Neuronal stem cell (in vitro differentiated cells): Measurements from ENCODE around the gene PRSS53.

ENCODE experiments used
- DNase-seq: peaks from one replicate; pipeline ENCODE4 v3.0.0-alpha.2; 2013; ENCODE audit warnings: low spot score
- H2AFZ ChIP-seq: one replicate; pipeline ENCODE4 v1.6.1; 2013; ENCODE audit warnings: mild to moderate bottlenecking, low read length, inconsistent platforms
- H2AK5ac ChIP-seq: 2 replicates; pipeline ENCODE4 v1.6.1; 2013; ENCODE audit warnings: low read depth, mild to moderate bottlenecking, inconsistent platforms, low read length, moderate library complexity, mixed read lengths
- H2BK120ac ChIP-seq: 2 replicates; pipeline ENCODE4 v1.6.1; 2013; ENCODE audit warnings: low read depth, mild to moderate bottlenecking, inconsistent platforms, low read length, moderate library complexity, mixed read lengths
- H2BK12ac ChIP-seq: one replicate; pipeline ENCODE4 v1.6.1; 2013; ENCODE audit warnings: low read length, inconsistent platforms
- H2BK15ac ChIP-seq: 2 replicates; pipeline ENCODE4 v1.6.1; 2013; ENCODE audit warnings: mild to moderate bottlenecking, low read length, inconsistent platforms, mixed read lengths
- H2BK5ac ChIP-seq: one replicate; pipeline ENCODE4 v1.6.1; 2013; ENCODE audit warnings: inconsistent platforms, mild to moderate bottlenecking, low read length, moderate library complexity
- H3K14ac ChIP-seq: one replicate; pipeline ENCODE4 v1.6.1; 2013; ENCODE audit warnings: low read length, inconsistent platforms
- H3K18ac ChIP-seq: 2 replicates; pipeline ENCODE4 v1.6.1; 2013; ENCODE audit warnings: low read length, inconsistent platforms
- H3K23ac ChIP-seq: 2 replicates; pipeline ENCODE4 v1.6.1; 2013; ENCODE audit warnings: low read depth, mild to moderate bottlenecking, mixed read lengths, low read length, inconsistent platforms; ENCODE audit not compliant: poor library complexity
- H3K27ac ChIP-seq: replicated peaks from 3 replicates; pipeline ENCODE4 v1.5.1; 2013; ENCODE audit warnings: low read length, inconsistent platforms
- H3K27me3 ChIP-seq, 3 experiments: 2 replicates each; pipeline ENCODE4 v1.6.1; 2013; ENCODE audit warnings: low read length in 3 of 3, mild to moderate bottlenecking in 2 of 3, inconsistent platforms in 1 of 3, low read depth in 1 of 3, mixed read lengths in 1 of 3, moderate library complexity in 1 of 3; ENCODE audit not compliant: control insufficient read depth in 3 of 3, insufficient read depth in 3 of 3
- H3K36me3 ChIP-seq, 2 donors: replicated peaks in 1 of 2; 2 replicates each; pipeline ENCODE4 v1.6.1; 2013; ENCODE audit warnings: low read length in 2 of 2; ENCODE audit not compliant: control insufficient read depth in 2 of 2, insufficient read depth in 2 of 2
- H3K4ac ChIP-seq: 2 replicates; pipeline ENCODE4 v1.6.1; 2013; ENCODE audit warnings: inconsistent platforms, mild to moderate bottlenecking, low read length, moderate library complexity
- H3K4me1 ChIP-seq, 2 donors: 1 replicate in 1 of 2; 2 replicates in 1 of 2; pipeline ENCODE4 v1.6.1; 2013; ENCODE audit warnings: low read length in 2 of 2, low read depth in 1 of 2; ENCODE audit not compliant: control insufficient read depth in 2 of 2, insufficient read depth in 1 of 2
- H3K4me2 ChIP-seq: one replicate; pipeline ENCODE4 v1.6.1; 2013; ENCODE audit warnings: mild to moderate bottlenecking, low read length, inconsistent platforms; ENCODE audit not compliant: insufficient read depth, poor library complexity, severe bottlenecking
- H3K4me3 ChIP-seq, 2 donors: 2 replicates each; pipeline ENCODE4 v1.5.1; 2013; ENCODE audit warnings: low read length in 2 of 2, mild to moderate bottlenecking in 2 of 2, inconsistent platforms in 1 of 2, moderate library complexity in 1 of 2
- H3K79me1 ChIP-seq: one replicate; pipeline ENCODE4 v1.6.1; 2013; ENCODE audit warnings: low read depth, mild to moderate bottlenecking, inconsistent platforms, low read length, moderate library complexity
- H3K9ac ChIP-seq: one replicate; pipeline ENCODE4 v1.6.1; 2013; ENCODE audit warnings: mild to moderate bottlenecking, low read depth, low read length, inconsistent platforms; ENCODE audit not compliant: poor library complexity
- H3K9me3 ChIP-seq, 2 donors: replicated peaks in 1 of 2; 2 replicates each; pipeline versions ENCODE3 to v1.6.1; 2013; ENCODE audit warnings: low read length in 2 of 2, mild to moderate bottlenecking in 2 of 2, inconsistent platforms in 1 of 2, low read depth in 1 of 2, mixed read lengths in 1 of 2, moderate library complexity in 1 of 2; ENCODE audit not compliant: control insufficient read depth in 2 of 2, insufficient read depth in 1 of 2
- H4K8ac ChIP-seq: one replicate; pipeline ENCODE4 v1.6.1; 2013; ENCODE audit warnings: low read depth, mild to moderate bottlenecking, inconsistent platforms, low read length, moderate library complexity
- H4K91ac ChIP-seq: one replicate; pipeline ENCODE4 v1.6.1; 2013; ENCODE audit warnings: low read length, low read depth, mild to moderate bottlenecking, inconsistent platforms; ENCODE audit not compliant: poor library complexity
- whole genome bisulfite sequencing, 2 donors: extraction: QIAGEN DNeasy Blood & Tissue Kit; methylation state at CpG; one replicate each; pipeline ENCODE4 v1.1.7; 2013; ENCODE audit warnings: missing lambda C conversion rate in 2 of 2, mixed read lengths in 1 of 2; ENCODE audit not compliant: insufficient read length in 2 of 2, insufficient replicate concordance in 1 of 2; ENCODE audit errors: extremely low coverage in 2 of 2; 5-methylcytosine and 5-hydroxymethylcytosine counted together

Gene PRSS53

GRCh38 chr16:31073970-31074813, 14.6 kb downstream of the PRSS53 start, which contains the start of the genes ZNF646 and ZNF668:
TSS of gene ZNF646 (plus strand) at chr16:31074422. CDS start at chr16:31076325, 1,903 bp downstream.
TSS of gene ZNF668 (minus strand) at chr16:31074240. CDS start at chr16:31064459, 9,781 bp downstream.
- peaks cover 4 to 7% of the 10 kb centered on the region in 2 donors for H3K4me1 ChIP-seq
- peaks cover 16% of the 10 kb centered on the region for H3K79me1 ChIP-seq
- H3K9me3 ChIP-seq: no peaks in the 10 kb centered on the region
- H3K14ac ChIP-seq: peak within 1 kb of the TSS; percentile 65
- no peak within 1 kb of the TSS for H4K8ac ChIP-seq
- H4K91ac ChIP-seq: no peak within 1 kb of the TSS
- no peaks in the 10 kb centered on the region for H3K27me3 ChIP-seq
- no peak within 1 kb of the TSS for H3K4ac ChIP-seq
- peak within 1 kb of the TSS; percentile 80 to 91 for H3K4me3 ChIP-seq
- H2AK5ac ChIP-seq: no peak within 1 kb of the TSS
- no peak within 1 kb of the TSS for H2BK12ac ChIP-seq
- H2BK120ac ChIP-seq: no peak within 1 kb of the TSS
- peaks cover 31 to 36% of the 10 kb centered on the region in 2 donors for H3K36me3 ChIP-seq
- peak within 1 kb of the TSS; percentile 93 for H3K27ac ChIP-seq
- H3K18ac ChIP-seq: peak within 1 kb of the TSS; percentile 99
- H3K4me2 ChIP-seq: peak within 1 kb of the TSS; percentile 92
- WGBS, 2 donors: no CpG with 5 or more reads among the region's 48 CpGs
- H2BK5ac ChIP-seq: peak within 1 kb of the TSS; percentile 95
- H3K23ac ChIP-seq: peak within 1 kb of the TSS; percentile 16
- H3K9ac ChIP-seq: peak within 1 kb of the TSS; percentile 95
- peak; percentile 97 for DNase-seq
- H2BK15ac ChIP-seq: peak within 1 kb of the TSS; percentile 2
- H2AFZ ChIP-seq: peak within 1 kb of the TSS; percentile 96

GRCh38 chr16:31073142-31073969, 15.4 kb downstream of the PRSS53 start:
- no peak overlapping the region for H4K8ac ChIP-seq
- H3K18ac ChIP-seq: peak overlapping the region; percentile 99
- H2AK5ac ChIP-seq: no peak overlapping the region
- peaks cover 22 to 28% of the 10 kb centered on the region in 2 donors for H3K36me3 ChIP-seq
- H3K9ac ChIP-seq: peak overlapping the region; percentile 91
- no peak overlapping the region for H2BK120ac ChIP-seq
- WGBS, 2 donors: no CpG with 5 or more reads among the region's 83 CpGs
- H3K27me3 ChIP-seq: no peaks in the 10 kb centered on the region
- H2BK12ac ChIP-seq: no peak overlapping the region
- H2BK15ac ChIP-seq: peak overlapping the region; percentile 2
- peak overlapping the region; percentile 91 for H3K27ac ChIP-seq
- H3K9me3 ChIP-seq: no peaks in the 10 kb centered on the region
- peaks cover 4 to 7% of the 10 kb centered on the region in 2 donors for H3K4me1 ChIP-seq
- H2BK5ac ChIP-seq: peak overlapping the region; percentile 95
- H4K91ac ChIP-seq: no peak overlapping the region
- H3K23ac ChIP-seq: peak overlapping the region; percentile 16
- H3K14ac ChIP-seq: peak overlapping the region; percentile 65
- peak overlapping the region; percentile 92 for H3K4me2 ChIP-seq
- H3K79me1 ChIP-seq: peaks cover 16% of the 10 kb centered on the region
- H3K4me3 ChIP-seq: peak overlapping the region; percentile 80 to 87
- peak; percentile 89 for DNase-seq
- no peak overlapping the region for H3K4ac ChIP-seq
- H2AFZ ChIP-seq: peak overlapping the region; percentile 96

GRCh38 chr16:31072540-31073141, 16.1 kb downstream of the PRSS53 start:
- peak overlapping the region; percentile 91 for H3K9ac ChIP-seq
- no peak overlapping the region for H2BK15ac ChIP-seq
- H2AK5ac ChIP-seq: no peak overlapping the region
- peak overlapping the region; percentile 80 to 87 for H3K4me3 ChIP-seq
- H2AFZ ChIP-seq: peak overlapping the region; percentile 96
- H3K4me1 ChIP-seq: peaks cover 4 to 7% of the 10 kb centered on the region in 2 donors
- H3K14ac ChIP-seq: no peak overlapping the region
- no peak overlapping the region for H4K8ac ChIP-seq
- H4K91ac ChIP-seq: no peak overlapping the region
- DNase-seq: peak; percentile 24
- peak overlapping the region; percentile 95 for H2BK5ac ChIP-seq
- no peaks in the 10 kb centered on the region for H3K27me3 ChIP-seq
- WGBS, 2 donors: no CpG with 5 or more reads among the region's 27 CpGs
- H3K9me3 ChIP-seq: no peaks in the 10 kb centered on the region
- peaks cover 15 to 23% of the 10 kb centered on the region in 2 donors for H3K36me3 ChIP-seq
- peak overlapping the region; percentile 99 for H3K18ac ChIP-seq
- H3K27ac ChIP-seq: peak overlapping the region; percentile 91
- H3K23ac ChIP-seq: peak overlapping the region; percentile 16
- no peak overlapping the region for H2BK12ac ChIP-seq
- H3K79me1 ChIP-seq: peaks cover 15% of the 10 kb centered on the region
- no peak overlapping the region for H2BK120ac ChIP-seq
- H3K4ac ChIP-seq: no peak overlapping the region
- peak overlapping the region; percentile 92 for H3K4me2 ChIP-seq
